Upper lobe of left lung (tissue), 6 donors: ENCODE results near the gene MORF4L1. TPM values are rescaled to one million over a fixed set of nuclear protein-coding genes. Genes with fewer than 3 reads are reported as not detected.

Experiments
- ATAC-seq, 2 donors: fragments of 200-7000 bp; cut with Tn5 transposase; one replicate each; pipeline ENCODE4 v1.9.1; 2022; ENCODE audit warnings: mild to moderate bottlenecking in 2 of 2, moderate library complexity in 2 of 2; ENCODE audit not compliant: low FRiP score in 2 of 2
- DNase-seq, 2 donors: peaks; one replicate each; pipeline ENCODE4 v3.0.0-alpha.2; 2019 to 2020
- H3K27ac ChIP-seq, 4 donors: fragments of 200-600 bp; sonication (generic); one replicate each; pipeline ENCODE4 v1.5.1; 2016 to 2019
- H3K27me3 ChIP-seq, 4 donors: fragments of 200-600 bp; sonication (generic); one replicate each; pipeline ENCODE4 v1.5.1; 2017 to 2019
- H3K36me3 ChIP-seq, 4 donors: fragments of 200-600 bp; sonication (generic); one replicate each; pipeline ENCODE4 v1.5.1; 2016 to 2019
- H3K4me1 ChIP-seq, 4 donors: fragments of 200-600 bp; sonication (generic); one replicate each; pipeline ENCODE4 v1.5.1; 2018 to 2019
- H3K4me3 ChIP-seq, 4 donors: fragments of 200-600 bp; sonication (generic); one replicate each; pipeline ENCODE4 v1.5.1; 2017 to 2019; ENCODE audit warnings: mild to moderate bottlenecking in 2 of 4, moderate library complexity in 1 of 4
- H3K9me3 ChIP-seq, 4 donors: fragments of 200-600 bp; sonication (generic); one replicate each; pipeline ENCODE4 v1.5.1; 2018 to 2019
- EP300 ChIP-seq, 4 donors: sonication (generic); formaldehyde crosslinking; IDR thresholded peaks; one replicate each; pipeline ENCODE4 v1.5.1; 2017; ENCODE audit warnings: antibody characterized with exemption in 4 of 4, control low read depth in 2 of 4
- POLR2A ChIP-seq, 4 donors: fragments of 450-650 bp; IDR thresholded peaks; one replicate each; pipeline ENCODE4 v1.5.1; 2016 to 2017; ENCODE audit warnings: antibody characterized with exemption in 4 of 4, mild to moderate bottlenecking in 2 of 4
- POLR2AphosphoS5 ChIP-seq, 2 donors: sonication (generic); formaldehyde crosslinking; IDR thresholded peaks; one replicate each; pipeline ENCODE4 v1.5.1; 2017; ENCODE audit warnings: antibody characterized with exemption in 2 of 2
- WGBS, 2 donors: methylation state at CpG; one replicate each; pipeline ENCODE4 v1.1.5; 2017 to 2018; 5-methylcytosine and 5-hydroxymethylcytosine counted together
- total RNA-seq, 6 donors: library from RNA; depleted of rRNA in 4 of 6; stranded (reverse); fragments of >200 nt in 4 of 6; gene quantifications; one replicate each; pipeline versions ENCODE4 v1.1.0 to v1.2.1, GENCODE V29; 2016 to 2021
- TF ChIP-seq, protein P1 (sequence below), 6 experiments: fragments of 450-650 bp in 4 of 6; fragments of 200-600 bp in 2 of 6; sonication (generic) in 2 of 6; IDR thresholded peaks; one replicate each; pipeline ENCODE4 v1.5.1; 2016 to 2019; ENCODE audit warnings: antibody characterized with exemption in 6 of 6
- donor health status: DM: no; HTN: no; CAD: no; lungs with moderate emphysema.
- donor health status: DM: no; HTN: yes; CAD: no; lungs with severe emphysema.

Gene MORF4L1, protein sequence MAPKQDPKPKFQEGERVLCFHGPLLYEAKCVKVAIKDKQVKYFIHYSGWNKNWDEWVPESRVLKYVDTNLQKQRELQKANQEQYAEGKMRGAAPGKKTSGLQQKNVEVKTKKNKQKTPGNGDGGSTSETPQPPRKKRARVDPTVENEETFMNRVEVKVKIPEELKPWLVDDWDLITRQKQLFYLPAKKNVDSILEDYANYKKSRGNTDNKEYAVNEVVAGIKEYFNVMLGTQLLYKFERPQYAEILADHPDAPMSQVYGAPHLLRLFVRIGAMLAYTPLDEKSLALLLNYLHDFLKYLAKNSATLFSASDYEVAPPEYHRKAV
- total RNA-seq: 100 to 1,000 TPM; 202 to 462 (median 292) TPM

GRCh38 chr15:78872155-78872971 lies at the start of gene MORF4L1:
MORF4L1 (plus strand) TSS chr15:78872890; CDS start chr15:78873018, 128 bp downstream.
- H3K4me3 ChIP-seq: peak within 1 kb of the TSS; percentile 51 to 98 (median 73)
- TF ChIP-seq POLR2AphosphoS5 (IDR thresholded peaks at IDR 0.05) (no peak), EP300 (IDR thresholded peaks at IDR 0.05) (no peak), POLR2A (IDR thresholded peaks at IDR 0.05) (no peak)
- TF ChIP-seq, protein P1, sequence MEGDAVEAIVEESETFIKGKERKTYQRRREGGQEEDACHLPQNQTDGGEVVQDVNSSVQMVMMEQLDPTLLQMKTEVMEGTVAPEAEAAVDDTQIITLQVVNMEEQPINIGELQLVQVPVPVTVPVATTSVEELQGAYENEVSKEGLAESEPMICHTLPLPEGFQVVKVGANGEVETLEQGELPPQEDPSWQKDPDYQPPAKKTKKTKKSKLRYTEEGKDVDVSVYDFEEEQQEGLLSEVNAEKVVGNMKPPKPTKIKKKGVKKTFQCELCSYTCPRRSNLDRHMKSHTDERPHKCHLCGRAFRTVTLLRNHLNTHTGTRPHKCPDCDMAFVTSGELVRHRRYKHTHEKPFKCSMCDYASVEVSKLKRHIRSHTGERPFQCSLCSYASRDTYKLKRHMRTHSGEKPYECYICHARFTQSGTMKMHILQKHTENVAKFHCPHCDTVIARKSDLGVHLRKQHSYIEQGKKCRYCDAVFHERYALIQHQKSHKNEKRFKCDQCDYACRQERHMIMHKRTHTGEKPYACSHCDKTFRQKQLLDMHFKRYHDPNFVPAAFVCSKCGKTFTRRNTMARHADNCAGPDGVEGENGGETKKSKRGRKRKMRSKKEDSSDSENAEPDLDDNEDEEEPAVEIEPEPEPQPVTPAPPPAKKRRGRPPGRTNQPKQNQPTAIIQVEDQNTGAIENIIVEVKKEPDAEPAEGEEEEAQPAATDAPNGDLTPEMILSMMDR (IDR thresholded peaks at IDR 0.05): no peak
- DNase-seq: peak; percentile 99 to 100
- H3K27ac ChIP-seq: peak within 1 kb of the TSS; percentile 99 to 100 (median 100)
- peak; percentile 96 to 97 for ATAC-seq
- H3K9me3 ChIP-seq: no peaks in the 10 kb centered on the region
- H3K27me3 ChIP-seq: no peaks in the 10 kb centered on the region
- peaks cover 27 to 37% (median 30%) of the 10 kb centered on the region in 4 donors for H3K4me1 ChIP-seq
- WGBS, 2 donors: 9 to 19% methylated on average over 27 to 41 of the region's 52 CpGs
- no peaks in the 10 kb centered on the region for H3K36me3 ChIP-seq

DNA sequence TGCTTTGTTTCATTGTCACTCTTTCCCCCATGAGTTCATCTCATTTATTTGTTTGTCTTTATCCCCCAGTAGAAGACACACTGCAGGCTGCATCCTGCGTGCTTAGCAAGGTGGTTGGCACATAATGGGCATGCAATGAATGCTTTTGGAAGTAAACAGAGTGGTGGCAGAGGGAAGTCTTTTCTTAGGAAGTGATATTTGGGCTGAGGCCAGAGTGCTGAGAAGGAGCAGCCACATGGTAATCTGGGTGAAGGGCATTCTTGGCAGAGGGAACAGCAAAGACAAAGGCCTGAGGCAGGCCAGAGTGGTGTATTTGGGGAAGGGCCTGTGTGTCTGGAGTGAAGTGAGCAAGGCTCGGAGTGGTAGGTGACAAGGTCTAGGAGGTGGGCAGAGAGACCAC lies 43.8 kb upstream of the MORF4L1 start:
- H3K36me3 ChIP-seq: no peaks in the 10 kb centered on the region
- peaks cover 0 to 6% (median 0%) of the 10 kb centered on the region in 4 donors for H3K27me3 ChIP-seq
- WGBS, 2 donors: 58 to 68% methylated on average over 2 of the region's 2 CpGs
- H3K27ac ChIP-seq: no peak overlapping the region
- DNase-seq (no peak), ATAC-seq (peak in 1 of 2 donors; percentile 31)
- TF ChIP-seq POLR2AphosphoS5 (IDR thresholded peaks at IDR 0.05) (no peak), POLR2A (IDR thresholded peaks at IDR 0.05) (no peak), EP300 (IDR thresholded peaks at IDR 0.05) (no peak)
- TF ChIP-seq, protein P1 (IDR thresholded peaks at IDR 0.05): no peak
- H3K4me3 ChIP-seq: no peak overlapping the region
- peaks cover 0 to 9% (median 2%) of the 10 kb centered on the region in 4 donors for H3K4me1 ChIP-seq
- no peaks in the 10 kb centered on the region for H3K9me3 ChIP-seq

DNA sequence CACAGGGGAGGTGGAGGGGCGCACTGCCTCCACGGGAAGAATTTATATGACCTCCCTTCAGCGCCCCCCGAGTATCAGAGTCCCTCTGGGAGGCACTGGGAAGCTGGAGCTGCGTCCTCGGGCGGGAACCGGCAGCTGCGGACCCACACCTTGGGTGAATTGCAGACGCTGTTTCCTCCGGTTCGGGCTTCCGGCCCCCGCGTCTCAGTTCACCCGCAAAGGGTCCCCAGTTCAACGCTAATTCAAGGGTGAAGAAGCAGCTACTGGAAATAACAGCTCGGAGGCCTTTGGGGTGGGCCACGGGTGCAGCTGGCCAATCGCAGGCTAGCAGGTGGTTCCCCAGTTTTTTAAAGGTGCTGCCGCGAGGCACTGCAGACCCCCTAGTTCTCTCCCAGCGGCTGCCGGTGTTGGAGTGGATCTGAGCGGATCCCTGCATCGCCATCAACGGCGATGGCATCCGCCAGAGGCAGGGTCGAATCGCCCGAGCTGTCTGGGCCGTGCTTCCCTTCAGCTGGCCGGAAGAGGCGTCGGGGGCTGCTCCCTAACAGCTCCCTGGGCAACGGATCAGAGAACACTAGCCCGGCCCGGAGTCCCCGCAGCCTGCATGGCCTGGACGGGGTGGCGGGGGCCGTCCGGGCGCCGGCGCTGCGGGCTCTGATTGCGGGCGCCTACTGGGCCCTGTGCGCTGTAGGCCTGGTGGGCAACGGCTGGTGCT lies 42.0 kb upstream of the MORF4L1 start:
- DNase-seq: peak in 1 of 2 donors; percentile 73
- TF ChIP-seq, protein P1 (IDR thresholded peaks at IDR 0.05): no peak
- no peak for TF ChIP-seq POLR2A (IDR thresholded peaks at IDR 0.05)
- no peak for TF ChIP-seq EP300 (IDR thresholded peaks at IDR 0.05)
- TF ChIP-seq POLR2AphosphoS5 (IDR thresholded peaks at IDR 0.05): no peak
- Histone ChIP-seq H3K36me3 (no peaks in the 10 kb centered on the region), H3K4me3 (peak overlapping the region in 2 of 4 donors; percentile 9 to 28), H3K27me3 (peaks cover 0 to 6% (median 0%) of the 10 kb centered on the region in 4 donors), H3K4me1 (peaks cover 0 to 4% (median 0%) of the 10 kb centered on the region in 4 donors), H3K9me3 (no peaks in the 10 kb centered on the region), H3K27ac (no peak overlapping the region)
- peak in 1 of 2 donors; percentile 37 for ATAC-seq
- WGBS, 2 donors: 52 to 61% methylated on average over 24 to 26 of the region's 52 CpGs

- peaks cover 0 to 6% (median 0%) of the 10 kb centered on the region in 4 donors for H3K27me3 ChIP-seq
- WGBS, 2 donors: 85 to 93% methylated on average over 47 to 58 of the region's 73 CpGs
- H3K4me3 ChIP-seq: peak overlapping the region in 2 of 4 donors; percentile 9 to 28
- peak in 1 of 2 donors; percentile 82 for DNase-seq
- H3K9me3 ChIP-seq: no peaks in the 10 kb centered on the region
- no peak for TF ChIP-seq POLR2A (IDR thresholded peaks at IDR 0.05)
- peak in 1 of 2 donors; percentile 9 for ATAC-seq
- no peak overlapping the region for H3K27ac ChIP-seq
- no peaks in the 10 kb centered on the region for H3K4me1 ChIP-seq
- no peaks in the 10 kb centered on the region for H3K36me3 ChIP-seq
Measured at GRCh38 chr15:78831229-78832207, 41.2 kb upstream of the MORF4L1 start.
